IPS DF 4.7 (cell line): ENCODE measurements around the gene IL10.

Source experiments
- DNase-seq: peaks from one replicate; pipeline ENCODE4 v3.0.0-alpha.2; 2013; ENCODE audit warnings: low spot score; ENCODE audit errors: extremely low read depth

IL10 gene

DNA sequence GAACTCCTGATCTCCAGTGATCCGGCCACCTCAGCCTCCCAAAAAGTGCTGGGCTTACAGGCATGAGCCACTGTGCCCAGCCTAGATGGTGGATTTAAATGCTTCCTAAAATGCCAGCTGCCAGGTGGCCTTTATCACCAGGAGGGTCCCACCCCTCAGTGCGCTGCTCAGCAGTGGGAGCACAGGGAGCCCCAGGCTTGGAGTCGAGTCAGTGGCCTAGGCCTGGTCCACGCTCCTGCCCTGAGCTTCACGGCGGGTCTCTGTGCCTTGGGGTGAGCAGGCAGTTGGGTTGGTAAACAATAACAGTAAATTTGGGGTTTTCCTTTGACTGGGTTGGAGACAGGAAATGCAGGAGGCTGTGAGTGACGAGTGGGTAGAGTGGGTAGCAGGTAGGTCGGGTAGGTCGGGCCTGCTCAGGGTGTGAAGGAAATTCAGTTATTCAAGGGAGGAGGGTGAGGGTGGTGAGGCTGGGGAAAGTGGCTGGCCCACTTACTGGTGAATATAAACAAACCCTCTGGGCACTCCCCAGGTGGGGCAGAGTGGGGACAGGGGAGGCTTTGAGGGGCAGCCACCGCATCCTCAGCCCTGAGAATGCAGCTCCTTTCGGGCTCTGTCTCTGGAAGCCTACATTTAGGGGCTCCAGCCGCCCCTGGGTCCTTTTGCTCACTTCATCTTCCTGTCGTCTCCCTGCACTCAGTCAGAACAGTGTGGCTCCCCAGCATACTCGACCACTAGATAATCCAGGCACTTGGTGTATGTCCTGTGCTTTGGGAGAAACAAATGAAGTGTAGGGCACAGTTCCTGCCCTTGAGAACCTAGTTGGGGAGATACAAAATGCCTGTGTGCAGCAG, 35.2 kb downstream of the IL10 start:
- no peak for DNase-seq

DNA sequence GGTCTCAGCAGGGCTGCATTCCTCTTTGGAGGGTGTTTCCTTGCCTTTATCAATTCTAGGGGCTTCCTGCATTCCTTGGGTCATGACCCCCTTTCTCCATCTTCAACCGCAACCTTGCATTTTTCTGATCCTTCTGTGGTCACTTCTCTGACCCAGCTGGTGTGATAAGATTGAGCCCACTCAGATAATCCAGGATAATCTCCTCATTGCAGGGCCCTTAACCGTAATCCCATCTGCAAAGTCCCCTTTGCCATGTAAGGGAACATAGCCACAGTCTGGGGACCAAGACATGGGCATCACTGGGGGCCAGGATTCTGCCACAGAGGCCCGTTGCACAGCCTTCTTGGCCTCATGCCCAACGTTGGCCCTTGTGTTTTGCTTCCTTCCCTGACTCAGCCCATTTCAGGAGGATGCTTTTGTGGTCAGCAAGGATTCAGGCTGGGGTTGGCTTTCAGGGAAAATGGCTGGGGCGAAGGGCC, 36.7 kb downstream of the IL10 start:
- no peak for DNase-seq

DNA sequence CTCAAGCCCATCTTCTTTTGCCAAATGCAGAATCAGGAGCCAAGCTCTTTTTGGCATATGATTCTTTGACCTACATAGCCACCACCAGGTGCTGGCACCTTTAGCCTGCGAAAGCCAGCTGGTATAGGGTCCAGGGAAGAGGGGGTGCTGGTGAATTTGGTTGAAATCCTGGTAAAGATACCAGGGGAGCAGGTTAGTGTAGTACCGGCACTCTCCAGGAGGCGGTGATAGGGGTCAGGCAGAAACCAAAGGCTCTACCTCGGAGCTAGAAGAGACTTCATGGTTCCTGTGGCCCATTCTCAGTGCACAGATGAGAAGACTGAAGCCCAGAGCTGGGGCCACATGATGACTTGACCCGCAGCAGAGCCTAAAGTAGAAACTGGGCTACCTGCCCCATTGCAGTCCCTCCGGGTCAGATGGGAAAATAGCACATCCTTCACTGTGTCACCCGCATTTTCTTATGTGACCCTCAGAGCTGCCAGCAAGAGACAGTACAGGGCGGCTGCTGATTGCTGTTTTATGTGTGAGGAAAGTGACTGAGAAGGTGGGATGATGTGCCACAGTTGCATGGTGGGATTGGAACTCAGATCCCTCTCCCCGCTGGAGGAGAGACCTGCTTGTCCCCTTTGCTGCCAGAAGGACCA, 37.7 kb downstream of the IL10 start:
- no peak for DNase-seq

DNA sequence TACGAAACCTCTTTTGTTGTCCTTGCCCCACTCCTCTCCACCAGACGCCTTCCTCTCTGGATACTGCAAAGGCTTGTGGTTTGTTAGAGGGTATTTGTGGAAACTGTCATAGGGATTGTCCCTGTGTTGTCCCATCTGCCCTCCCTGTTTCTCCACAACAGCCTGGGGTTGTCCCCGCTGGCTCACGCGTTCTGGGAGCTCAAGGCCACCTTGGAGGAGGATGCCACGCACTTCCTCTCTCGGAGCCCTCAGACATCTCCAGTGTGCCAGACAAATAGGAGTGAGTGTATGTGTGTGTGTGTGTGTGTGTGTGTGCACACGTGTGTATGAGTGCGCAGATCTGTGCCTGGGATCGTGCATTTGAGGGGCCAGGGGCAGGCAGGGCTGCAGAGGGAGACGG, 39.3 kb downstream of the IL10 start:
- DNase-seq = no peak

DNA sequence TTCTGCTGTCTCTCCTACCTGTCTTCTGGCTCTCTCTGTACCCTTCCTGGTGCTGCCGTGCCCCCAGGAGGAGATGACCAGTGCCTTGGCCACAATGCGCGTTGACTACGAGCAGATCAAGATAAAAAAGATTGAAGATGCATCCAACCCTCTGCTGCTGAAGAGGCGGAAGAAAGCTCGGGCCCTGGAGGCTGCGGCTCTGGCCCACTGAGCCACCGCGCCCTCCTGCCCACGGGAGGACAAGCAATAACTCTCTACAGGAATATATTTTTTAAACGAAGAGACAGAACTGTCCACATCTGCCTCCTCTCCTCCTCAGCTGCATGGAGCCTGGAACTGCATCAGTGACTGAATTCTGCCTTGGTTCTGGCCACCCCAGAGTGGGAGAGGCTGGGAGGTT, 39.8 kb downstream of the IL10 start:
- DNase-seq = no peak

DNA sequence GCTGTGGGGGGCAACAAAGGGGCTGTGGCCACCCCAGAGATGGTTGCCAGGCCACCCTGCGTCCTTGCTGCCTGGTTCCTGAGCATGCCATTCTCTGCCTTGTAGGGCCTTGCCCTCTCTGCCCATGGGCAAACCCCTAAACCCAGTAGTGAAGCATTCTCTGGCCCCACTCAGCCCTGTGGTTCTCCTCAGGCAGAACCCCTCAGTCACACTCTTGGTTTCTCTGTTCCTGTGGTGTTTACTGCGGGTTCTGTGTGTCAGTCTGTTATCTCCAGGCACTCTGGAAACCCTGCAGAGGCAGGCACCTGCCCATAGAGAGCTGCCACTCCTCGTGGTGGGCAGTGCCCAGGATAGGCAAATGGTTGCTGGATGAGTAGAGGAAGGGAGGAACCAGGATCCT, 42.8 kb downstream of the IL10 start:
- no peak for DNase-seq

DNA sequence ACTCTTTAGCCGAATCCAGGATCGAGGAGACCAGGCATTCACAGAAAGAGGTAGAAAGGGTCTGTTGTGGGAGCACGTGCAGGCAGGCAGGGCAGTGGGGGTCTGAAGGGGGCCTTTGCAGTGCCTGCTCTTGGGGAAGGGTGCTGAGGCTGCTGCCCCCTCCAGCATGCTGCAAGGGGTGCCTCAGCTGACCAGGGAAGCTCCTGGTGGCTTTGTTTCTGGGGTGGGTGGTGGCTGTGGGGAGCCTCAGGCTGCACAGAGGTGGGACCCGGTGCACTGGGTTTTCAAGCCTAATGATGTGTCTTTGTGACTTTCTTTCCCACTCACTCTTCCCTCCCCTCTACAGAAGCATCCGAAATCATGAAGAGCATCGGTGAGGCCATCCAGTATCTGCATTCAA, 43.2 kb downstream of the IL10 start:
- DNase-seq = no peak

DNA sequence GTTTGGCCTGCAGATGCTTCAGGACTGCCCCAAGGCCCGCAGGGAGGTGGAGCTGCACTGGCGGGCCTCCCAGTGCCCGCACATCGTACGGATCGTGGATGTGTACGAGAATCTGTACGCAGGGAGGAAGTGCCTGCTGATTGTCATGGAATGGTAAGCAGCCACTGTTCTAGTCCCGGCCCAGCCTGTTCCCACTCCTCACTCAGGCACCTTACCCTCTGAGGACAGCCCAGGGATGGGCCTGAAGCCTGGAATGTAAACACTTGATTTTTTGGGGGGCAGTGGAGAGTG, 43.7 kb downstream of the IL10 start:
- DNase-seq = no peak

DNA sequence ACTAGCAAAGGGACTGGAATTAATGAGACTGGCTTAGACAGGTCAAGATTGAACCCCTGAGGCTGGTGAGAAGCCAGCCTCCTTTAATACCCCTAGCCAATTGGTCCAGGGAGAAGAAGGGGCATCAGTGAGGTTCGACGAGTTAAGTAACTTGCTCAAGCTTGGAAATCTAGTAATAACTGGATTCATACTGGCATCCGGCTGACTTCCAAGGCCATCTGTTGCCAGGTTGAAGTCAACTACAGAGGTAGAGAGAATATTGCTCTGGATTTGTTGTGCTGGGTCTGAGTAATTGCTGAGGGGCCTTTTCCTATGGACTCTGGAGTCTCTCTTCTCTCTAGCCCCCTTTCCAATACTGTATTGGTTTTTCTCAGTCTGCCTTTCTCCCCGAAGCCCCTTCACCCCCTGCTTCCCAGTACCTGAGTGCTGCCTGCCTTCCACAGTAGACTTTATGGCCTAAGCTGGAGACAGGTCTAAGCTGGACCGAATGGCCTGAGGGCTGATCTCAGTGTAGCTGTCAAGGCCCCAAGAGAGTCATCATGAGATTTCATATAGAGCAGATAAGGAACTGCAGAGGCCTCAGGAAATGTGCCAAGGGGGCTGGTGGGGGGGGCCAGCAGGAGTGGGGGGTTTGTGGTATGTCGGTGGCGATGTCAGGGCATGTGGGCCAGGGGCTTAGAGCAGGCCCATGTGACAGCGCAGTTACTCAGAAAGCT, 44.2 kb downstream of the IL10 start:
- DNase-seq = no peak

DNA sequence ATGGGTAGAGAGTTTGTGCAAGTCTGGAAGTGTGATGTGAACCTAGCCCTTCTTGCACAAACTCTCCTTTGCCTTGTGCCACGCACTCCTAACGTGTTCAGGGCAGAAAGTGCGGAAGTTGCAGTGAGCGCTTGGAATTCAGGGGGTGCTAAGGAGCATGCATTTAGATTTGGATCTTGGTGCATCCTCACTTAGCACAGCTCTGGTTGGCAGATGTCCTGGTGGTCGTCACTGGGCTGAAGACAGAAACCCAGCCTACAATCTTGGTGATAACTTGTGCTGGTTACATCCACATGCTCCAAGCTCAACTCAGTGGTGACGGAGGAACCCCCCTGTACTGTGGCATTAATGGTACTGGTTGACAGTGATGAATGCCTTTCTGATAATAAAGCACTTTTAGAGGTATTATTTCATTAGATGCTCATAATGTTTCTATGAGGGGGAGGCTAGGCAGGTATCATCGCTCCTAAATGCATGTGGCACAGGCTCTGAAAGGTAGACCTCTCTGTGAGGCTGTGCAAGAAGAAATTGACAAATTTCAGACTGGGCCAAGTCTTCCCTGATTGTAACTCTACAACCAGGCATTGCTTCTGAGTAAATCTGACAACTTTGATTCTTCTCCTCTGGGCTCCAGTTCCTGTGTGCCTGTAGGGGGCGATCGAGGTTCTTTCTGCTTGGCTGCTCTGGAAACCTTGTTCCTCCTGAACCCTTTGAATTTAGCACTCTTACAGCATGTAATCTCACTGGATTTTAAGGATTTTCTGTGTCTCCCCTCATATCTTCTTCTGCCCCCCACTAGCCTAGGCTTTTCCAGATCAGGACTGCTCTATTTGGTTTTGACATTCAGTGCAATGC, 47.0 kb downstream of the IL10 start:
- DNase-seq = no peak

DNA sequence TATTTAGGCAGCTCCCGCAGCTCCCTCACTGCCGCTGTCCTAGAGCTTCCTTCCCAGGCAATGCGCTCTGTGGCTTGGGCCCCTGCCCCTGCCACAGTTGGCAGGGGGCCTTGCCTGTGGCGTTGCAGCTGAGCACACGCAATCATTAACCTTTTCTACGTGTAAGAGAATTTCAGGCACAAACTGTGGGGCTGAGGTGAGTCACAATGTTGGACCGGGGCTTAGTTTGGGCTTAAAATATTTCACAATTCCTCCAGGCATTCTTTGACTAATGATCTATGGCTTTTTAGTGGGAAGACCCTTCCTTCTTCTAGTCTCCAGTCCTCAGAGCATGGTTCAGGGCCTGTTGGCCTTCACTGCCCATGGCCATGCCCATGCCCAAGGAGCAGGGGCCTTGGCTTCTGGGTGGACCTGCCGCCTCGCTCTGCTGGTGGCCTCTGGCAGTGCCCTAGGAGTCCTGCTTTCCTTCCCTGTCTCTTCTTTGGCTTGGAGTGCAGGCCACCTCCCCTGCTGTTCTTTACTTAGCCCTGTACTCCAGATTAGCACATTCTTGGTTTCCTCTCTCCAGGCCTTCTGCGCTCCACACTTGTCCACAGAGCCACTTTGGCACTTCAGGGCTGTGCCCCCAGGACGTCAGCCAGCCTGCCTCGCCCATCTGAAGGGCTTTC, 48.4 kb downstream of the IL10 start:
- no peak for DNase-seq

DNA sequence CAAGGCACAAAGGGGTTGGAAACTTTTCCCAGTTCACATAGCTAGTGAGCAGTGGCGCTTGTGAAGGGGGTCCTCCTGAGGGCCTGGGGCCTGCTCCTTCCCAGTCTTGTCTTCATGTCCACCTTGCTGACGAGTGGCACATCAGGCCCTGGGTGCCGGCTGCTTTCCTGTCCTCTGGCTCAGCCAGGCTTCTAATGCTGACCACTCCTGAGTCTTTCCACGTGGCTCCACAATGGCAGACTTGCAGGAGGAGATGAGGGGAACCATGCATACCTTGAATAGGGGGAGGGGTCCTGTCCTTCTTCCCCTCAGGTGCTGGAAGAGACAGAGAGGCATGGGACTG, 48.9 kb downstream of the IL10 start:
- DNase-seq = no peak

DNA sequence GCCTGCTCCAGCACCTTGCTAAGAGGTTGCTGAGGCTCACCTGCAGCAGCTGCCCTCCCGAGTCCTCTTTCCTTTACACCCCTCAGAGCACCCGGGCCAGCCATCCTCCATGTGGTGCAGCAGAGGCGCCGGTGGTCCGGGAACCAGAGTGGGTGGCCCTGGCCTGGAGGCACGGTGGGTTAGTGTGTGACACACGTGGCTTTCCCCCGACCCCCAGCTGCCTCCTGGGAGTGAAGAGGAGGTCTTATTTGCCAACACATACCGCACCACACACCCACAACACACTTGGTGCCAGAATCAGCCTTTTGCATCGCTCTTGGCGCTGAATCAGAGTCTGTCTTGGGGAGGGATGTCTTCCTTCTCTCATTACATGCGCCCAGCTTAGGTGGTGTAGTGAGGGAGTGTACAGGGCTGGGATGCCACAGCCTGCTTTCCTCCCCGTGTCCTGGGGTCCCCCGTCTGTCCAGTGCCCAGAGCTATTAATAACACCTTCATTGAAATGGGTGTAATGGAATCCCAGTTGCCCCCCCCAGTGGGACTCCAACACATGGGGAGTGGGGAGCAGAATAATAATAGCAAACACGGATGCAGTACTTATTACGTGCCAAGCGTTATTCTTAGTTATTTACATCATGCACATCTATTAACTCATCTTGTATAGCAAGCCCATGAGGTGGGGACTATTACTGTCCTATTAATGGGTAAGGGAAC, 49.4 kb downstream of the IL10 start:
- DNase-seq = no peak

DNA sequence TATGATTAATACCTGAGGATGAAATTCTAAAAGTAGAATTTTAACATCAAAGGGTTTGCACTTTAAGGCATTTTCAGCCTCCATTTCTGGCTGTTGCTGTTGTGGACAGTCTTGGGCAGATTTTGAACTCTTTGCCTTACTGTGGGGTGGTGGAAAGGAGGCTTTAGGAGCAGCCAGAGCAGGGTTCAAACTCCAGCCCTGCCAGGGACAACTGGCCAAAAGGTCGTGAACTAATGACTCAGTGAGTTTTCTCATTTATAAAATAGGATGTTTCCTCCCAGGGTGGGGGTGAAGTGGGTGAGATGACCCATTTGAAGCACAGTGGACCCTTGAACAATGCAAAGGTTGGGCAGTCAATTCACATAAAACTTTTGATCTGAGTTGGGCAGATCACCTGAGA, 50.8 kb downstream of the IL10 start:
- no peak for DNase-seq

DNA sequence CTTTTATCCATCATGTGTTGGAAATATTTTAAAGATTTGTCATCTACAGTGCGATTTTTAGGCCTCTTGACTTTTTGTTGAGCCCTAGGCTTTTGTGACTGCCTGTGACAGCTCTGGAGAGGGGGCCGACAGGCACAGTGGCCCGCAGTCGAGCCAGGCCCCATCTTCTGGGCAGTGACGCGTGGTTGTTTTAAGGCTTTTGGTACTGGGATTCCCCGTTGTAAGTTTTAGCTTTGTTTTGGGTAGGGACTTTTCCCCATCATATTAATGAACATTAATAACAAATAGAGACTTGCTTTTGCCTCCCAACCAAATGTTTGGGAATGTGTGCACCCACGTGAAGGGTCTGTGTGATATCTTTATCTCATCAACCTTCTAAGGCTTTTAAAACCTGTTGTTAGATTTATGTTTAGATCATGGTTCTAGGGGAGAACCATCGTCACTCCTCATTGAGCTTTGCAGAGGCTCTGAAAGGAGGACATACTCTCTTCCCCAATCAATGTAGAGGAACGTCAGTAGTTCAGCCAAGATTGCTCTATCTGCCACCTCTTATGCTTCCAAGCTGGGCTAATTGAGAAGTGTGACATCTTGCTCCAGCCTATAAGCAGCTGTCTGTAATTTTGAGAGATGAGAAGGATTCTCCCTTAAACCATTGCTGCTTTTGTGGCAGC, 53.0 kb downstream of the IL10 start:
- DNase-seq = no peak

DNA sequence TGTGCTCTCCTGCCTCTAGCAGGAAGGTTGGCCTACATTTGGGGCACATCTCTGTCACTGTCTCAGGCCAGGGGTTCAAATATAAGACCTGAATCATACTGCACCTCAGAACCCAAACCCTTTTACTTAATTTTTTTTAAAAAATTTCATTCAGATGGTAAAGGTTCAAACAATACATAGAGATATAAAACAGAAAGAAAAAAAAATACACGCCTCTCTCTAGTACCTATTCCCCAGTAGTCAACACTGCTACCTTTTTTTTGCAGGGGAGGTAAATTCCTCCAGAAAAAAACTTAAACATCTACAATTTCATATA, 54.7 kb downstream of the IL10 start:
- DNase-seq = no peak
